ENCODE data around the gene ZNF516. TPM values are rescaled to one million over a fixed set of nuclear protein-coding genes. Genes with fewer than 3 reads are reported as not detected.

The ZNF516 gene
- total and polyA plus RNA-seq, 4 donors: 2.5 to 12.2 (median 7.6) TPM

DNA sequence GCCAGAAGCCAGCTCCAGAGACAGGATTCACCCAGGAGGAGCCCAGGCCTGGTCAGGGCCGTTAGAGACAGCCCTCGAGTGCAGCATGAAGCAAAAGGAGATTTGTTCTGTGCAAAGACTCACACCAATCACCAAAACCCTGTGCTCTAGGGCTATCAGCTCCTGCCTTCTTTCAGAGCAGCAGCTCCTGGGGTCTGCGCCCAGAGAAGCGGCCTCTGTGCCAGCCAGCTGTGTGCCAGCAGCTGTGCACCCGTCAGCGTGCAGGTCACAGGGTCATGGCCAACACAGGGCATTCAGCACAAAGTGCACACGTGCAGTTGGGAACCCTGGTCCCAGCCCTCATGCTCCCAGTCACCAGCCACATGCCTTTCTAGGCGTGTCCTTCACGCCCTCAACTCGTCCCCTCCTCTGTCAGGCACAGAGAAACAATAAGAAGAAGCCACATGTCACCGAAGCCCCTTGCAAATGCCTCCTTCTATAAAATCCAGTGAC, 49.3 kb downstream of the ZNF516 start:
- H3K9ac ChIP-seq (ENCODE audit: low read depth in 1 of 2, low read length in 2 of 2): no peak overlapping the region
- DNase-seq (ENCODE audit: low spot score): no peak
- no peak overlapping the region for H3K4me3 ChIP-seq (ENCODE audit: low read depth in 1 of 3, low read length in 3 of 3)
- TF ChIP-seq EGR1 (IDR thresholded peaks at IDR 0.05; ENCODE audit: low read depth in 2 of 2): peak in 1 of 2 donors; percentile 47
- TF ChIP-seq RXRA (IDR thresholded peaks at IDR 0.05): peak; percentile 96
- peak; percentile 40 for TF ChIP-seq FOXA2 (IDR thresholded peaks at IDR 0.05)
- TF ChIP-seq, protein P1, sequence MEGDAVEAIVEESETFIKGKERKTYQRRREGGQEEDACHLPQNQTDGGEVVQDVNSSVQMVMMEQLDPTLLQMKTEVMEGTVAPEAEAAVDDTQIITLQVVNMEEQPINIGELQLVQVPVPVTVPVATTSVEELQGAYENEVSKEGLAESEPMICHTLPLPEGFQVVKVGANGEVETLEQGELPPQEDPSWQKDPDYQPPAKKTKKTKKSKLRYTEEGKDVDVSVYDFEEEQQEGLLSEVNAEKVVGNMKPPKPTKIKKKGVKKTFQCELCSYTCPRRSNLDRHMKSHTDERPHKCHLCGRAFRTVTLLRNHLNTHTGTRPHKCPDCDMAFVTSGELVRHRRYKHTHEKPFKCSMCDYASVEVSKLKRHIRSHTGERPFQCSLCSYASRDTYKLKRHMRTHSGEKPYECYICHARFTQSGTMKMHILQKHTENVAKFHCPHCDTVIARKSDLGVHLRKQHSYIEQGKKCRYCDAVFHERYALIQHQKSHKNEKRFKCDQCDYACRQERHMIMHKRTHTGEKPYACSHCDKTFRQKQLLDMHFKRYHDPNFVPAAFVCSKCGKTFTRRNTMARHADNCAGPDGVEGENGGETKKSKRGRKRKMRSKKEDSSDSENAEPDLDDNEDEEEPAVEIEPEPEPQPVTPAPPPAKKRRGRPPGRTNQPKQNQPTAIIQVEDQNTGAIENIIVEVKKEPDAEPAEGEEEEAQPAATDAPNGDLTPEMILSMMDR (IDR thresholded peaks at IDR 0.05; ENCODE audit: low read depth, low read length, missing input control): no peak
- TF ChIP-seq JUND (IDR thresholded peaks at IDR 0.05): peak; percentile 10 to 55
- no peak for TF ChIP-seq FOXA1 (IDR thresholded peaks at IDR 0.05)
- TF ChIP-seq TAF1 (conservative IDR thresholded peaks at IDR 0.05): no peak
- peak; percentile 91 to 92 for TF ChIP-seq HNF4A (conservative IDR thresholded peaks at IDR 0.05)
- TF ChIP-seq, protein P2, sequence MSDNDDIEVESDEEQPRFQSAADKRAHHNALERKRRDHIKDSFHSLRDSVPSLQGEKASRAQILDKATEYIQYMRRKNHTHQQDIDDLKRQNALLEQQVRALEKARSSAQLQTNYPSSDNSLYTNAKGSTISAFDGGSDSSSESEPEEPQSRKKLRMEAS (IDR thresholded peaks at IDR 0.05): peak; percentile 97
- peak in 1 of 2 donors; percentile 42 for TF ChIP-seq RAD21 (IDR thresholded peaks at IDR 0.05)
- TF ChIP-seq SP1 (IDR thresholded peaks at IDR 0.05): peak; percentile 78
- TF ChIP-seq YY1 (IDR thresholded peaks at IDR 0.05): no peak
- TF ChIP-seq, protein P3, sequence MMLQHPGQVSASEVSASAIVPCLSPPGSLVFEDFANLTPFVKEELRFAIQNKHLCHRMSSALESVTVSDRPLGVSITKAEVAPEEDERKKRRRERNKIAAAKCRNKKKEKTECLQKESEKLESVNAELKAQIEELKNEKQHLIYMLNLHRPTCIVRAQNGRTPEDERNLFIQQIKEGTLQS (IDR thresholded peaks at IDR 0.05): no peak
- TF ChIP-seq NR2F2 (IDR thresholded peaks at IDR 0.05): peak; percentile 96
- TF ChIP-seq, protein P4, sequence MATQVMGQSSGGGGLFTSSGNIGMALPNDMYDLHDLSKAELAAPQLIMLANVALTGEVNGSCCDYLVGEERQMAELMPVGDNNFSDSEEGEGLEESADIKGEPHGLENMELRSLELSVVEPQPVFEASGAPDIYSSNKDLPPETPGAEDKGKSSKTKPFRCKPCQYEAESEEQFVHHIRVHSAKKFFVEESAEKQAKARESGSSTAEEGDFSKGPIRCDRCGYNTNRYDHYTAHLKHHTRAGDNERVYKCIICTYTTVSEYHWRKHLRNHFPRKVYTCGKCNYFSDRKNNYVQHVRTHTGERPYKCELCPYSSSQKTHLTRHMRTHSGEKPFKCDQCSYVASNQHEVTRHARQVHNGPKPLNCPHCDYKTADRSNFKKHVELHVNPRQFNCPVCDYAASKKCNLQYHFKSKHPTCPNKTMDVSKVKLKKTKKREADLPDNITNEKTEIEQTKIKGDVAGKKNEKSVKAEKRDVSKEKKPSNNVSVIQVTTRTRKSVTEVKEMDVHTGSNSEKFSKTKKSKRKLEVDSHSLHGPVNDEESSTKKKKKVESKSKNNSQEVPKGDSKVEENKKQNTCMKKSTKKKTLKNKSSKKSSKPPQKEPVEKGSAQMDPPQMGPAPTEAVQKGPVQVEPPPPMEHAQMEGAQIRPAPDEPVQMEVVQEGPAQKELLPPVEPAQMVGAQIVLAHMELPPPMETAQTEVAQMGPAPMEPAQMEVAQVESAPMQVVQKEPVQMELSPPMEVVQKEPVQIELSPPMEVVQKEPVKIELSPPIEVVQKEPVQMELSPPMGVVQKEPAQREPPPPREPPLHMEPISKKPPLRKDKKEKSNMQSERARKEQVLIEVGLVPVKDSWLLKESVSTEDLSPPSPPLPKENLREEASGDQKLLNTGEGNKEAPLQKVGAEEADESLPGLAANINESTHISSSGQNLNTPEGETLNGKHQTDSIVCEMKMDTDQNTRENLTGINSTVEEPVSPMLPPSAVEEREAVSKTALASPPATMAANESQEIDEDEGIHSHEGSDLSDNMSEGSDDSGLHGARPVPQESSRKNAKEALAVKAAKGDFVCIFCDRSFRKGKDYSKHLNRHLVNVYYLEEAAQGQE (IDR thresholded peaks at IDR 0.05): peak; percentile 61
- WGBS: 34% methylated on average over 11 of the region's 11 CpGs
- H3K4me1 ChIP-seq (ENCODE audit: control insufficient read depth in 4 of 4, insufficient read depth in 4 of 4, low read length in 3 of 4): peaks cover 14 to 32% (median 22%) of the 10 kb centered on the region in 4 donors
- H3K9me3 ChIP-seq (ENCODE audit: control insufficient read depth in 4 of 4, low read length in 3 of 4): no peaks in the 10 kb centered on the region
- no peaks in the 10 kb centered on the region for H3K27me3 ChIP-seq (ENCODE audit: control insufficient read depth in 4 of 4, insufficient read depth in 4 of 4, low read length in 3 of 4)
- peak overlapping the region; percentile 19 to 46 for H3K27ac ChIP-seq (ENCODE audit: low read depth in 1 of 2, low read length in 2 of 2)
- peaks cover 3 to 21% (median 8%) of the 10 kb centered on the region in 4 donors for H3K36me3 ChIP-seq (ENCODE audit: control insufficient read depth in 4 of 4, insufficient read depth in 3 of 4, low read depth in 1 of 4, low read length in 3 of 4)

DNA sequence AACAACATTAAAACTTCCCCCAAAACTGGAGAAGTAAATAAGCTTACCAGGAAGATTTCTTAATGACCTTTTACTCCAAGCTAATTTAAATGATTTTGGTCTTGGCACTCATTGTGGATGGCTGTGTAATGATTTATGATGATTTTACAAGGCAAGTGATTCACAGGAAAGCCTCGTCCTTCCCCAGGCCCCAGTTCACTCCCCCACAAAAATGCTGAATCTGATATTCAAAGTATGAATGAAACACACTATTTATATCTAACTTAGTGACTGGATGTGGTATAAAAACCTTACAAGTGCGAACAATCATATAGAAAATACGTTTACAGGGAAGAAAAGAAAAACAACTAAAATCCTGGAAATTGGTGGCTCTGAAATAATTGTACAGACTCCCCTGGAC, 49.8 kb downstream of the ZNF516 start:
- Histone ChIP-seq H3K4me3 (ENCODE audit: low read depth in 1 of 3, low read length in 3 of 3) (no peak overlapping the region), H3K27me3 (ENCODE audit: control insufficient read depth in 4 of 4, insufficient read depth in 4 of 4, low read length in 3 of 4) (no peaks in the 10 kb centered on the region), H3K27ac (ENCODE audit: low read depth in 1 of 2, low read length in 2 of 2) (peak overlapping the region; percentile 19 to 46), H3K36me3 (ENCODE audit: control insufficient read depth in 4 of 4, insufficient read depth in 3 of 4, low read depth in 1 of 4, low read length in 3 of 4) (peaks cover 3 to 23% (median 11%) of the 10 kb centered on the region in 4 donors), H3K9me3 (ENCODE audit: control insufficient read depth in 4 of 4, low read length in 3 of 4) (no peaks in the 10 kb centered on the region), H3K9ac (ENCODE audit: low read depth in 1 of 2, low read length in 2 of 2) (no peak overlapping the region), H3K4me1 (ENCODE audit: control insufficient read depth in 4 of 4, insufficient read depth in 4 of 4, low read length in 3 of 4) (peaks cover 14 to 32% (median 22%) of the 10 kb centered on the region in 4 donors)
- WGBS: 59% methylated on average over 3 of the region's 3 CpGs
- DNase-seq (ENCODE audit: low spot score): no peak
- TF ChIP-seq, protein P3 (IDR thresholded peaks at IDR 0.05): no peak
- TF ChIP-seq RXRA (IDR thresholded peaks at IDR 0.05): no peak
- TF ChIP-seq, protein P5, sequence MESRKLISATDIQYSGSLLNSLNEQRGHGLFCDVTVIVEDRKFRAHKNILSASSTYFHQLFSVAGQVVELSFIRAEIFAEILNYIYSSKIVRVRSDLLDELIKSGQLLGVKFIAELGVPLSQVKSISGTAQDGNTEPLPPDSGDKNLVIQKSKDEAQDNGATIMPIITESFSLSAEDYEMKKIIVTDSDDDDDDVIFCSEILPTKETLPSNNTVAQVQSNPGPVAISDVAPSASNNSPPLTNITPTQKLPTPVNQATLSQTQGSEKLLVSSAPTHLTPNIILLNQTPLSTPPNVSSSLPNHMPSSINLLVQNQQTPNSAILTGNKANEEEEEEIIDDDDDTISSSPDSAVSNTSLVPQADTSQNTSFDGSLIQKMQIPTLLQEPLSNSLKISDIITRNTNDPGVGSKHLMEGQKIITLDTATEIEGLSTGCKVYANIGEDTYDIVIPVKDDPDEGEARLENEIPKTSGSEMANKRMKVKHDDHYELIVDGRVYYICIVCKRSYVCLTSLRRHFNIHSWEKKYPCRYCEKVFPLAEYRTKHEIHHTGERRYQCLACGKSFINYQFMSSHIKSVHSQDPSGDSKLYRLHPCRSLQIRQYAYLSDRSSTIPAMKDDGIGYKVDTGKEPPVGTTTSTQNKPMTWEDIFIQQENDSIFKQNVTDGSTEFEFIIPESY (IDR thresholded peaks at IDR 0.05): no peak
- no peak for TF ChIP-seq TAF1 (conservative IDR thresholded peaks at IDR 0.05)
- no peak for TF ChIP-seq YY1 (IDR thresholded peaks at IDR 0.05)
- no peak for TF ChIP-seq RAD21 (IDR thresholded peaks at IDR 0.05)

Data from liver (tissue), 9 donors.